Fibroblast of skin of left biceps (primary cell): ENCODE measurements around the gene PLEKHG1.

Experiments
- DNase-seq, 2 experiments: peaks; one replicate each; pipeline ENCODE4 v3.0.0-alpha.2; 2013; ENCODE audit warnings: low read depth in 2 of 2

PLEKHG1 gene

DNA sequence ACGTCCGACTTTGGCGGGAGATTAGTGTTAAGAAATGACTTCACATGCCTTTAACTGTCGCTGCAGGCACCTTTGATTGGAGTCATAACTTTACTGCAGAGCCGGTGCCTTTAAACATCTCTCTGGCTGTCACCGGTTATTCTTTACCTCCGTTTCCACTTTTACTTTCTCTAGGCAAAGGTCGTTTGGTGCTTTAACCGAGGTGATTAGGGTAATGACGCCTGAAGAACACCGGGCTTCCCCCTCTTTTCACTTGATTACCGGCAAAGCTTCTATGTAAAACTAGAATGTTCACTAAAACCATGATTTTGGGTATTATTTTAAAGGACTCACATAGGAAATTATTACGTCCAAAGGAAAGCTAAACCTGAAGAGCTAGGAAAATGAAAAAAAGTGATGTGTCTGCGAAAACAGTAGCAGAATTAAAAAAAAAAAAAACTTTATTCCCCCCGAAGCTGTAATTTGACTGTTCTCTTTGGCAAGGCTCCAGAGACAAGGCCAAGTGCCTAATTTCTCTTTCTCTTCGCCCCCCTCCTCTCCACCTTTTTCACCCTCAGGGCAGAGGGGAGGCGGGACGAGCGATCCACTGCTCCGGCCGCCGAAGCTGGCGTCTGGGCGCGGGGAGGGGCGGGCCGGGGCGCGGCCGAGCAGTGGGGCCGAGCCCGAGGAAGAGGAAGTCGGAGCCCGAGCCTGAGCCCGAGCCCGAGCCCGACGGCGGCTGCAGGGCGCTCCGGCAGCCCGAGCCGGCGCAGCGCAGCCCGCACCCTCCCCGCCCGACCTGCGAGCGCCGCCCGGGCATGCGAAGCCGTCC lies at the start of gene PLEKHG1:
TSS of gene PLEKHG1 (plus strand) at position 687 of the 811 bp plus-strand sequence. CDS start 133,797 bp downstream, outside the sequence.
- peak; percentile 2 to 5 for DNase-seq

DNA sequence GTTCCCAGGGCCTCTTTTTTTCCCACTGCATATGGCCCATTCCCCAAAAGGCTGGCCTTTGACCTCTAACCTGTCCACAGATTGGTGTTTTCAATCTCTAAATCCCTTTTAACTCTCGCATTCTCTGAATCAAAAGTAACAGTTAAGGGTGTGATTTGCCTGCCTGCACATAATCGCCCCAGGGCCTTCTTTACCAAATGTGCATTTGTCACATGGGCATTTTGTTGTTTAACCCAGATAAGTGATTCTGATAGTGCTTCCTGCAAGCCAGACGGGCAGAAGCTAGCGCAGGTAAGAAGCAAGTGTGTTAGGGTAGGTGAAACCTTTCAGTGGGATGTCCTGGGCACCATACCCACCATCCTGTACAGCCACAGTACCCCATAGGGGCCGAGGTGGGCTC lies 49.4 kb upstream of the PLEKHG1 start:
- DNase-seq, result no peak

- DNase-seq, result no peak
Measured at GRCh38 chr6:150557043-150557599, 42.6 kb upstream of the PLEKHG1 start.

DNA sequence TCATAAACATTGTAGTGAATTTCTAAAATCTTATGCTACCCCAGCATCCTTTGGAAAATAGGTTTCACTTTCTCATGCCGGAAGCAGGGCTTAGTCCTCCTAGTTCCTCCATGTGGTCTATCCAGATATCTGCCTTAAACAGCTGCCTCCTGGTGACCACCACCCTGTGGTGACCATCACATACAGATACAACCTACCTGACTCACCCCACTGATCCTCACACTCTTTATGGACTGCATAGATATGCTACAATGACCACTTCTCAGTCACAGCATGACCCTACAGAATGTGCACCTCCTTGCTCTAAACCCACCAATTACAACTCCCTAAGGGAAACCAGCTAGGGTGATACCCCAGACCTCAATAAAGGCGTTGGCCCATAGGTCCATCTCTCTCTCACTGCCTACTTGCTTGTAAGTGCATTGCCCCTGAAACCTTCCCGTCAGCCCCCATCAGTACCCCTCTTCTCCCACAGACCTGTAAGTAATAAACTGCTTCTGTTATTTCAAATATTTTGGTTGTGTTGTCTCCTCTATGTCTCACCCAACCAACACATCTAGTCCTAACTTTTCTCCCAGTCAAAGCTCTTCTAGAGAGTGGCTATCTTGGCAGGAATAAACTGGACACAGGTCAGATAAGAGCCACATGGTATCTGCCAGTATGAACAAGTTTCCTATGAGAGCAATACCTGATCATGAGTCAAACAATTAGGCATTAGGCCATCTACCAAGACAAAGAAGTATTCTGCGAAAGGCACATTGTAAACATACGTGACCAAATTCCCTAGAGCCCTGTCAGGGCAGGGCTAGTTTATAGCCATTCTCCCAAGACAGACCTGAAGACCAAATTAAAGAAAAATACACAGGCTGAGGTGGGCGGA lies 39.4 kb upstream of the PLEKHG1 start:
- DNase-seq, result no peak

DNA sequence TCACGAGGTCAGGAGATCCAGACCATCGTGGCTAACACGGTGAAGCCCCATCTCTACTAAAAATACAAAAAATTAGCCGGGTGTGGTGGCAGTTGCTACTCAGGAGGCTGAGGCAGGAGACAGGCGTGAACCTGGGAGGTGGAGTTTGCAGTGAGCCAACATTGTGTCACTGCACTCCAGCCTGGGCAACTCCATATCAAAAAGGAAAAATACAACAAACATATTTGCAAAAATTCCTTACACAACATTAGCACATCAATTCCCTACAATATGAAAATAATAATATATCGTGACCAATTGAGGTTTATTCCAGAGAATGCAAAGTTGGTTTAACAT lies 38.8 kb upstream of the PLEKHG1 start:
- no peak for DNase-seq

DNA sequence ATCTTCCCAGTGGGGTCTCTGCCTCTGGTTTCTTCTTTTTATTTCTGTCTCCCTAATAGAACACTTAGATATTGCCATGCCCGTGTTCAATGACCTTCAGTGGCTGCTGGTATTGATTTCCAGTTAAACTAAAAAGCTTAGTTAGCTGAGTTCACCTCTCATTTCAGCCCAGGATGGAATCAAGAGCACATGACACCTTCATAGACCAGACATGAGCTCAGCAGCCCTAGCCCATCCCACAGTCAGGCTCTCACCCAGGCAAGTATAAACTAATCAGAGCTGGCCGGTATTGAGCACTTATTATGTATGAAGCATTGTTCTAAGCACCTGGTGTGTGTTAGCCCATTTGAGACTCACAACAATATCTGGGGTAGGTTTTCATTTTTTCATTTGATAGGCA lies 33.7 kb upstream of the PLEKHG1 start:
- DNase-seq, result no peak

DNA sequence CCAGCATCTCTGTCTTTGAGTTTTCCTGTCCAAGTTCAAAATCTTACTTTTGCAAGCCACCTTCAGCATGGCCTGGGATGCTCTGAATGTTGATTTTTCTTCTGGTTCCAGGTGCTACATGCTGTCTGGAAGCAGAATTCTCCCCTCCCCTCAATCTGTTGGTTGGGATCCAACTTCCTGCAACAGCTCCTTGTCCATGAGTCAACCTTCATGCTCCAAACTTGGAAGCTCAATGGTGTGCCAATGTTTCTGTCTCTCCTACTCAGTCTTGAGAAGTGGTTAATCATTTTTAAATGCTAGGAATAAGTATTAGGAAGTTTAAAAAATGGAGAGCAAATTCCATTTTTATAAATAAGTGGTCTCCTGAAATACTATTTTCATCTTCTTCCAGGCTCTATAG lies 33.2 kb upstream of the PLEKHG1 start:
- DNase-seq, result no peak

DNA sequence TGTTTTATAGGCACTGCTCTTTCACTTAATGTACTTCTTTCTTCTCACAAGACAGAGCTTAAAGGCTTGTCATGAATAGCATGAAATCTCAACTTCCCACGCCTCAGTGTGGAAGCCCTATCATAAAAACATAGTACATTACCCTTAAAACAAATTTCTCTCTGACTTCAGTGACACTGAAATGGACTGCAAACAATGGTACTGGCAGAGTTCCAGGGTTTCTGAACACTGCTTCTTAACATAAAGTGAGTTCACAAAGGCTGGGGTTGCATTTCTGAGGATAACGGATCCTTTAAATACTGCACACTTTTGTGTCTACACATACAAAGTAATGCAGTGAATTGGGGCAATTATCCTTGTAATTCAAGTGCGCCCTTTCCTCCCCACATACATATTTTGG lies 32.3 kb upstream of the PLEKHG1 start:
- no peak for DNase-seq

GRCh38 chr6:150567823-150568383 lies 31.8 kb upstream of the PLEKHG1 start:
- DNase-seq, result no peak

- DNase-seq, result no peak
Measured at GRCh38 chr6:150568560-150568959, 31.1 kb upstream of the PLEKHG1 start.

DNA sequence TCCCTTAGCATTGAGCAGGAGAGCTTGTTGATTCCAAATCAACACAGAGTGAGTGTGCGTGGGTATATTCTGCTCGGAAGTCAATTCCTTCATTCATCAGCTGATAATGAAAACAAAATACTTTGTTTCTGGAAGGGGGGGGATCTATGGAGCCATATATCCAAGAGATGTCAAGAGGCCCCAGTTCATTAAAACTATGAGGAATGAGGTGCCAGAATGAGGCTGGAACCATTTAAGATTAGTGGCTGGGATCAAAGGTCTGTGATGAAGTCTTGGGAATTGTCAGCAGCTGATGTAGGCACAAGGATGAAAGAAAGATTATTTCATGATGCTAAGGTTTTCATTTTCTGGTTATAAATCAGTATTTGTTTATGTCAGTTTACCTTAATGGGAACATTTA lies 30.5 kb upstream of the PLEKHG1 start:
- DNase-seq, result no peak

DNA sequence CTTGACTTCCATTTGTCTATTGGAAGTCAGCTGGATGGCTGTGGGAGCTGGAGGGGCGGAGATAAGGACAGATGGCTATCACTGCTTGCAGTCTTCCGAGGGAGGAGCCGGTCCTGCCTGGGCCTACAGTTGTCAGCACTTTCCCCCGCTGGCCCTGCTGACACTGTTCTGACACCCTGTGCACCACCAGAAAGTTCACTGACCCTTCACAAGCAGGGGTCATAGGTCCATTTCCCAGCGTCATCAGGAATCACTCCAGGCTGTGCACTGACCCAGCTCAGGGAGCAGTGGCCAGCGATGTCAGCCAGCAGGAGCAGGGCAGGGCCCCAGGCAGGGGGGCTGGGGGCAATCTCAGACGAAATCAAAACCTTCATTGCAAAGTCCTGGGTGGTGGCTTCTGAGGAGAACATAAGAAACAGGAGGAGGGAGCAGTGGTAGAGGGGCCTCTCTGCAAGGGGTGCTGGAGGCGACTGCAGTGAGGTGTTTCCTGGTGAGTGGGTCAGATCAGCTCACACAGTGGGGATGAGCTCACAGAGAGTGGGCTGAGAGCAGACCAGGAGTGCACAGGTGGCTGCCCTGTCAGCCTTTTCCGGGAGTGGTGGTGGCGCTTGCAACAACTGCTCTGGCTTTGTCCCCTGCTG lies 26.5 kb upstream of the PLEKHG1 start:
- no peak for DNase-seq

- no peak for DNase-seq
Measured at GRCh38 chr6:150575836-150576235, 23.8 kb upstream of the PLEKHG1 start.

DNA sequence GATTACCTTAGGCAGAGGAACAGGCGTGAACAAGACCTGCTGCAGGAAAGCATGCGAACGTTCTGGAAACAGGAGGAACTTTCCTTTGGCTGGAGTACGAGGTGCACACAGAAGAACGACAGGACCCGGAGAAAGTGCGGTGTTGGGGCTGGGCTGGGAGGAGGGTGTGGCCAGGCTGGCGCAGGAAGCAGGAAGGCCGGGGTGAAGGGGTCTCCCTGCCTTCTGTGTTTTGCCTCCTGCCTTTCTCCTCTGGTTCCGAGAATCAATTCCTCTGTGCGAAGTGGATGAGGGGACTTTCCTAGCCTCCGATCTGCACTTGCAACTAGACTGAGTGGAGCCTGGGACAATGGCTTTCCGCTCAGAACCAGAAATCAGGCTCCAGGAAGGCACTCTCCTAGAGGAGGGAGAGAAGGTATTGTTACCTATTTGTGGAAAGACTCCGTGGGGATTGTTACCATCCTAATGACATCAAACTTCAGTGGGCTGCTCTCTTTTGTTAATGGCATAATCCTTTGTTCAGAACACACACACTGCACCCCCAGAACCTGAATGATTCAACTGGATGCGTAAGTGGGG lies 22.9 kb upstream of the PLEKHG1 start:
- no peak for DNase-seq

GRCh38 chr6:150579611-150580010 lies 20.1 kb upstream of the PLEKHG1 start:
- no peak for DNase-seq

GRCh38 chr6:150580489-150580888 lies 19.2 kb upstream of the PLEKHG1 start:
- DNase-seq, result no peak

DNA sequence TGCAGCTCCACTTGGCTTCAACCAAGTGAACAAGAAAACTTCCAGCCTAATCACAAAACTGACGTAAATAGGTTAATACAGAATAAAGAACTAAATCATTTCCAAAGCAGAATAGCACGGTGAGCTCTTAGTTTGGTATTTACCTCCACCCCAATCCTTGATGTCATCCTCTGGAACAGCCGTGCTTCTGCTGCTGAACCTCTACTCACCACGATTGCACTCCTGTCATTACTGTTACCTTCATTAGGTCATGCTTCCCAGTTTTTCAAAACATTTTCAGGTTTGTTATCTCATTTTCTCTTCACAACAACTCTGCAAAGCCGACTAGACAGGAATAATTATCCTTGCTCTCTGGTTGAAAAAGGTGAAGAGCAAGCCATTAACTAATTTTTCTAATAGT lies 15.6 kb upstream of the PLEKHG1 start:
- DNase-seq, result no peak

DNA sequence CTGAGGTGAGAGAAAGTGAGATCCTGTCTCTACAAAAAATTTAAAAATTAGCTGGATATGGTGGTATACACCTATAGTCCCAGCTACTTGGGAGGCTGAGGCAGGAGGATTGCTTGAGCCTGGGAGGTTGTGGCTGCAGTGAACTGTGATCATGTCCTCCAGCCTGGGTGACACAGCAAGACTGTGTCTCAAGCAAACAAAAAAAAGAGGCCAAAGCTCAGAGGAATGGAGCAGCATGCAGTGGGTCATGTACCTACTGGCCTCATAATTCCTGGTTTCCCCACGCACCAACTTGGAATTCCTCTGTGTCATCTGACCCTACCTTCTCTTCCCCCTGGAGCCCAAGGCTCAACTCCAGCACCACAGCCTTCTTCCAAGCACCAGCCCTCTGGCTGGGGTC lies 15.1 kb upstream of the PLEKHG1 start:
- no peak for DNase-seq

DNA sequence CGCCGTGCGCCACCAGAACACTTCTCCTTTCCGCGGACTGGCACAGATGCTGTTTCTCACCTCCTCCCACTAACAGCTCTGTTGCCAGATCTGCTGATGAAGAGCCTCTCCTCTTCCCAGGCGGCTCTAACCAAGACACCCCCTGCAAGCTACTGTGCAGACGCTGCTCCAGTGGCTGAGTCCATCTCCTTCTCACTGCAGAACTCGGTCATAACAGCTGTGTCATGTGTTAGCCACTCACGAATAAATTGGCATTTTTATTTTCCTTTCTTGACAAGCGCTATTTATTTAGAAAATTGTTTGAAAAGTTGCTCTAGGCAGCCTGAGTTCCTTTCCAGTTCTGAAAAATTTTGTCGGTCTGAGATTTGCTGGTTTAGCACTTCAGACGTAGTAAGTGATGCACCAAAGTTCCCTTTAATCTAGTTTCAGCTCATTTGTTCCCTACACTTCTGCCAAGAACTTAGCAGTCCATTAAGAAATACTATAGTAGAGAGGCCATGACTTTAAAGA lies 12.8 kb upstream of the PLEKHG1 start:
- no peak for DNase-seq

GRCh38 chr6:150587637-150588036 lies 12.0 kb upstream of the PLEKHG1 start:
- no peak for DNase-seq

- DNase-seq, result no peak
Measured at GRCh38 chr6:150588888-150589499, 10.7 kb upstream of the PLEKHG1 start.
